ENCODE measurements around the gene CENPS. TPM values are rescaled to one million over a fixed set of nuclear protein-coding genes. Genes with fewer than 3 reads are reported as not detected.

Gene CENPS
- total and polyA plus RNA-seq, 4 donors, result 4.4 to 9.8 (median 7.4) TPM

DNA sequence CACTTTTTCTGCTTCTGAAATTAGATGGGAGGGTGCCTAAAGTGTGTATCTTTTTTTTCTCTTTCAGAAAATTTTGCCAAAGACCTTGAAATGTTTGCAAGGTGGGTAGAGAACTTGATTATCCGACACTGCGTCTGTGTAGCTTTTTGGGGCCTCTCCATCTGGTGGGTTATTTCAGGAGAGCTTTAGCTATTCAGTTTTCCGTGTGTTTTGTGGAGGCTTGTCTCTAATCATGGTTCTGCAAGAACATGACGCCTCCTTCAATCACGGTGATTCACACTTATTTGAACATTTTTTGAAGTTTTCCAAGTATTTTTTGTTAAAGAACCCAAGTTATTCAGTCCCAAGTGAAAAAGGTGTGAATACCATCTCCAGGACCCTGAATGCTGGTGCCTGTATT, 4.4 kb downstream of the CENPS start (continued):
- TF ChIP-seq, protein P1, sequence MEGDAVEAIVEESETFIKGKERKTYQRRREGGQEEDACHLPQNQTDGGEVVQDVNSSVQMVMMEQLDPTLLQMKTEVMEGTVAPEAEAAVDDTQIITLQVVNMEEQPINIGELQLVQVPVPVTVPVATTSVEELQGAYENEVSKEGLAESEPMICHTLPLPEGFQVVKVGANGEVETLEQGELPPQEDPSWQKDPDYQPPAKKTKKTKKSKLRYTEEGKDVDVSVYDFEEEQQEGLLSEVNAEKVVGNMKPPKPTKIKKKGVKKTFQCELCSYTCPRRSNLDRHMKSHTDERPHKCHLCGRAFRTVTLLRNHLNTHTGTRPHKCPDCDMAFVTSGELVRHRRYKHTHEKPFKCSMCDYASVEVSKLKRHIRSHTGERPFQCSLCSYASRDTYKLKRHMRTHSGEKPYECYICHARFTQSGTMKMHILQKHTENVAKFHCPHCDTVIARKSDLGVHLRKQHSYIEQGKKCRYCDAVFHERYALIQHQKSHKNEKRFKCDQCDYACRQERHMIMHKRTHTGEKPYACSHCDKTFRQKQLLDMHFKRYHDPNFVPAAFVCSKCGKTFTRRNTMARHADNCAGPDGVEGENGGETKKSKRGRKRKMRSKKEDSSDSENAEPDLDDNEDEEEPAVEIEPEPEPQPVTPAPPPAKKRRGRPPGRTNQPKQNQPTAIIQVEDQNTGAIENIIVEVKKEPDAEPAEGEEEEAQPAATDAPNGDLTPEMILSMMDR (IDR thresholded peaks at IDR 0.05; ENCODE audit: low read depth, low read length, missing input control), result no peak
- TF ChIP-seq YY1 (IDR thresholded peaks at IDR 0.05) (no peak), FOXA1 (IDR thresholded peaks at IDR 0.05) (no peak), NR2F2 (IDR thresholded peaks at IDR 0.05) (no peak), RXRA (IDR thresholded peaks at IDR 0.05) (no peak)
- TF ChIP-seq, protein P2, sequence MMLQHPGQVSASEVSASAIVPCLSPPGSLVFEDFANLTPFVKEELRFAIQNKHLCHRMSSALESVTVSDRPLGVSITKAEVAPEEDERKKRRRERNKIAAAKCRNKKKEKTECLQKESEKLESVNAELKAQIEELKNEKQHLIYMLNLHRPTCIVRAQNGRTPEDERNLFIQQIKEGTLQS (IDR thresholded peaks at IDR 0.05), result no peak
- TF ChIP-seq, protein P3, sequence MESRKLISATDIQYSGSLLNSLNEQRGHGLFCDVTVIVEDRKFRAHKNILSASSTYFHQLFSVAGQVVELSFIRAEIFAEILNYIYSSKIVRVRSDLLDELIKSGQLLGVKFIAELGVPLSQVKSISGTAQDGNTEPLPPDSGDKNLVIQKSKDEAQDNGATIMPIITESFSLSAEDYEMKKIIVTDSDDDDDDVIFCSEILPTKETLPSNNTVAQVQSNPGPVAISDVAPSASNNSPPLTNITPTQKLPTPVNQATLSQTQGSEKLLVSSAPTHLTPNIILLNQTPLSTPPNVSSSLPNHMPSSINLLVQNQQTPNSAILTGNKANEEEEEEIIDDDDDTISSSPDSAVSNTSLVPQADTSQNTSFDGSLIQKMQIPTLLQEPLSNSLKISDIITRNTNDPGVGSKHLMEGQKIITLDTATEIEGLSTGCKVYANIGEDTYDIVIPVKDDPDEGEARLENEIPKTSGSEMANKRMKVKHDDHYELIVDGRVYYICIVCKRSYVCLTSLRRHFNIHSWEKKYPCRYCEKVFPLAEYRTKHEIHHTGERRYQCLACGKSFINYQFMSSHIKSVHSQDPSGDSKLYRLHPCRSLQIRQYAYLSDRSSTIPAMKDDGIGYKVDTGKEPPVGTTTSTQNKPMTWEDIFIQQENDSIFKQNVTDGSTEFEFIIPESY (IDR thresholded peaks at IDR 0.05), result no peak

DNA sequence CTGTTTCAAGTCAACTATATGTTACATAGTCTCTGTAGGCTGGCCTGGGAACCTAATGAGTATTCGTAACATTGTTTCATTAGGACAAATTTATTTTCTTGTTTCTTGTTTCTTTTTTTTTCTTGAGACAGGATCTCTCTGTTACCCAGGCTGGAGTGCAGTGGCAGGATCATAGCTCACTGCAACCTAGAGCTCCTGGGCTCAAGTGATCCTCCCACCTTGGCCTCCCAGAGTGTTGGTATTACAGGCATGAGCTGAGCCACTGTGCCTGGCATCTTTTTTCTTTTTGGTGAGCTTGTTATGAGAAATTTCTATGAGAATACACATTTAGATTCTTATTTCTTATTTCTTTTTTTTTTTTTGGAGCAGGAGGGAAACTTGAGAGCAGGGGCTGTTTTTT, 6.8 kb downstream of the CENPS start:
- H3K27me3 ChIP-seq (ENCODE audit: control insufficient read depth in 4 of 4, insufficient read depth in 4 of 4, low read length in 3 of 4), result no peaks in the 10 kb centered on the region
- H3K9me3 ChIP-seq (ENCODE audit: control insufficient read depth in 4 of 4, low read length in 3 of 4), result no peaks in the 10 kb centered on the region
- 100% methylated on average over 1 of the region's 1 CpG for WGBS
- DNase-seq (ENCODE audit: low spot score), result no peak
- peaks cover 0 to 6% (median under 1%) of the 10 kb centered on the region in 4 donors for H3K36me3 ChIP-seq (ENCODE audit: control insufficient read depth in 4 of 4, insufficient read depth in 3 of 4, low read depth in 1 of 4, low read length in 3 of 4)
- H3K4me1 ChIP-seq (ENCODE audit: control insufficient read depth in 4 of 4, insufficient read depth in 4 of 4, low read length in 3 of 4), result peaks cover 0 to 5% (median 2%) of the 10 kb centered on the region in 4 donors
- TF ChIP-seq NR2F2 (IDR thresholded peaks at IDR 0.05) (no peak), RAD21 (IDR thresholded peaks at IDR 0.05) (no peak), EGR1 (IDR thresholded peaks at IDR 0.05; ENCODE audit: low read depth in 2 of 2) (no peak), RXRA (IDR thresholded peaks at IDR 0.05) (no peak), SP1 (IDR thresholded peaks at IDR 0.05) (no peak), JUND (IDR thresholded peaks at IDR 0.05) (no peak), HNF4A (conservative IDR thresholded peaks at IDR 0.05) (no peak)
- TF ChIP-seq, protein P3 (IDR thresholded peaks at IDR 0.05), result no peak
- TF ChIP-seq, protein P1 (IDR thresholded peaks at IDR 0.05; ENCODE audit: low read depth, low read length, missing input control), result no peak
- H3K4me3 ChIP-seq (ENCODE audit: low read depth in 1 of 3, low read length in 3 of 3), result no peak overlapping the region
- H3K9ac ChIP-seq (ENCODE audit: low read depth in 1 of 2, low read length in 2 of 2), result no peak overlapping the region
- H3K27ac ChIP-seq (ENCODE audit: low read depth in 1 of 2, low read length in 2 of 2), result no peak overlapping the region

All from liver (tissue), 9 donors.